MCF 10A (cell line): ENCODE data around the gene PRSS56. TPM values are rescaled to one million over a fixed set of nuclear protein-coding genes. Genes with fewer than 3 reads are reported as not detected.

Experiments
- BruUV-seq: library from RNA; stranded (reverse); fragments of 400-500 nt; replicated peaks from 2 replicates; lab custom pipeline; 2021; lab: Mats Ljungman, UMichigan
- CTCF ChIA-PET: fragments of 300-600 bp; sonication (Branson Sonifier 250); formaldehyde crosslinking; extraction: SDS; loops from one replicate; lab custom pipeline; 2021; ENCODE audit warnings: antibody characterized with exemption, inconsistent platforms; lab: Yijun Ruan, JAX
- POLR2A ChIA-PET: fragments of 300-600, 350-650 bp; sonication (Branson Sonifier 250); formaldehyde crosslinking; extraction: SDS; loops from one replicate; lab custom pipeline; 2020; ENCODE audit warnings: antibody characterized with exemption, inconsistent platforms; lab: Yijun Ruan, JAX
- DNase-seq: peaks from one replicate; pipeline ENCODE4 v3.0.0-alpha.2; 2018; ENCODE audit not compliant: unreplicated experiment
- H3K27ac Mint-ChIP-seq: one replicate; pipeline ENCODE4 v1.8.0; 2022; ENCODE audit warnings: mild to moderate bottlenecking, low read depth, mixed read lengths; ENCODE audit not compliant: unreplicated experiment
- H3K27me3 Mint-ChIP-seq: one replicate; pipeline ENCODE4 v1.8.0; 2022; ENCODE audit warnings: mixed read lengths; ENCODE audit not compliant: insufficient read depth, unreplicated experiment
- H3K36me3 Mint-ChIP-seq: one replicate; pipeline ENCODE4 v1.8.0; 2022; ENCODE audit warnings: mild to moderate bottlenecking, moderate library complexity, mixed read lengths; ENCODE audit not compliant: insufficient read depth, unreplicated experiment
- H3K4me1 Mint-ChIP-seq: one replicate; pipeline ENCODE4 v1.8.0; 2022; ENCODE audit warnings: mixed read lengths; ENCODE audit not compliant: insufficient read depth, unreplicated experiment
- H3K4me3 Mint-ChIP-seq: one replicate; pipeline ENCODE4 v1.8.0; 2022; ENCODE audit warnings: mild to moderate bottlenecking, moderate library complexity, mixed read lengths; ENCODE audit not compliant: unreplicated experiment
- H3K9me3 Mint-ChIP-seq: one replicate; pipeline ENCODE4 v1.8.0; 2022; ENCODE audit warnings: mixed read lengths; ENCODE audit not compliant: unreplicated experiment
- intact Hi-C: fragments of 100-400 bp; cut with micrococcal nuclease; formaldehyde crosslinking; loops from 2 replicates; pipeline ENCODE4 v1.14.1; 2022
- total RNA-seq: library from RNA; stranded (reverse); gene quantifications from 2 replicates; pipeline ENCODE4 v1.2.3, GENCODE V29; 2022
- TF ChIP-seq, protein P1 (sequence below): fragments of 200-600 bp; IDR thresholded peaks from one replicate; pipeline ENCODE4 v1.8.0; 2022; ENCODE audit warnings: antibody characterized with exemption, mild to moderate bottlenecking; ENCODE audit not compliant: unreplicated experiment

Gene PRSS56
- total RNA-seq, 1 experiment from 2014 or later, result not detected

DNA sequence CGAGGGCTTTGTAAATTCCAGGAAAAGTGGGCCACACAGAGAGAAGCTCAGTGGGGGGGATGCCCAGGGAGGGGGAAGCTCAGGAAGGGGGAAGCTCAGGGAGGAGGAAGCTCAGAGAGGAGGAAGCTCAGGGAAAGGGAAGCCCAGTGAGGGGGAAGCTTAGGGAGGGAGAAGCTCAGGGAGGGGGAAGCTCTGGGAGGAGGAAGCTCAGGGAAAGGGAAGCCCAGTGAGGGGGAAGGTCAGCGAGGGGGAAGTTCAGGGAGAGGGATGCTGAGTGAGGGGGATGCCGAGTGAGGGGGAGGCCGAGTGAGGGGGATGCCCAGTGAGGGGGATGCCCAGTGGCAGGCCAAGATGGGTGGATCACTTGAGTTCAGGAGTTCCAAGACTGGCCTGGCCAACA, 18.5 kb downstream of the PRSS56 start:
- Mint-ChIP-seq H3K9me3 (peaks cover 6% of the 10 kb centered on the region), H3K36me3 (peaks cover 6% of the 10 kb centered on the region), H3K4me1 (no peaks in the 10 kb centered on the region), H3K27ac (no peak overlapping the region), H3K4me3 (no peak overlapping the region), H3K27me3 (no peaks in the 10 kb centered on the region)
- ChIA-PET CTCF (interaction anchor here (0.6 kb wide), 1 partner anchor 391 kb away, joined by 3 read pairs; no protein-coding TSS in a partner anchor), POLR2A (interaction anchor here (0.6 to 2.6 kb wide), 3 partner anchors 12 to 669 kb away, joined by 3 to 6 read pairs (median 3); partner anchors contain the start of genes EIF4E2 and TIGD1)
- intact Hi-C loops, result no loop called here
- TF ChIP-seq, protein P1, sequence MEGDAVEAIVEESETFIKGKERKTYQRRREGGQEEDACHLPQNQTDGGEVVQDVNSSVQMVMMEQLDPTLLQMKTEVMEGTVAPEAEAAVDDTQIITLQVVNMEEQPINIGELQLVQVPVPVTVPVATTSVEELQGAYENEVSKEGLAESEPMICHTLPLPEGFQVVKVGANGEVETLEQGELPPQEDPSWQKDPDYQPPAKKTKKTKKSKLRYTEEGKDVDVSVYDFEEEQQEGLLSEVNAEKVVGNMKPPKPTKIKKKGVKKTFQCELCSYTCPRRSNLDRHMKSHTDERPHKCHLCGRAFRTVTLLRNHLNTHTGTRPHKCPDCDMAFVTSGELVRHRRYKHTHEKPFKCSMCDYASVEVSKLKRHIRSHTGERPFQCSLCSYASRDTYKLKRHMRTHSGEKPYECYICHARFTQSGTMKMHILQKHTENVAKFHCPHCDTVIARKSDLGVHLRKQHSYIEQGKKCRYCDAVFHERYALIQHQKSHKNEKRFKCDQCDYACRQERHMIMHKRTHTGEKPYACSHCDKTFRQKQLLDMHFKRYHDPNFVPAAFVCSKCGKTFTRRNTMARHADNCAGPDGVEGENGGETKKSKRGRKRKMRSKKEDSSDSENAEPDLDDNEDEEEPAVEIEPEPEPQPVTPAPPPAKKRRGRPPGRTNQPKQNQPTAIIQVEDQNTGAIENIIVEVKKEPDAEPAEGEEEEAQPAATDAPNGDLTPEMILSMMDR, result no peak
- DNase-seq, result no peak
- no TSS peak for BruUV-seq

DNA sequence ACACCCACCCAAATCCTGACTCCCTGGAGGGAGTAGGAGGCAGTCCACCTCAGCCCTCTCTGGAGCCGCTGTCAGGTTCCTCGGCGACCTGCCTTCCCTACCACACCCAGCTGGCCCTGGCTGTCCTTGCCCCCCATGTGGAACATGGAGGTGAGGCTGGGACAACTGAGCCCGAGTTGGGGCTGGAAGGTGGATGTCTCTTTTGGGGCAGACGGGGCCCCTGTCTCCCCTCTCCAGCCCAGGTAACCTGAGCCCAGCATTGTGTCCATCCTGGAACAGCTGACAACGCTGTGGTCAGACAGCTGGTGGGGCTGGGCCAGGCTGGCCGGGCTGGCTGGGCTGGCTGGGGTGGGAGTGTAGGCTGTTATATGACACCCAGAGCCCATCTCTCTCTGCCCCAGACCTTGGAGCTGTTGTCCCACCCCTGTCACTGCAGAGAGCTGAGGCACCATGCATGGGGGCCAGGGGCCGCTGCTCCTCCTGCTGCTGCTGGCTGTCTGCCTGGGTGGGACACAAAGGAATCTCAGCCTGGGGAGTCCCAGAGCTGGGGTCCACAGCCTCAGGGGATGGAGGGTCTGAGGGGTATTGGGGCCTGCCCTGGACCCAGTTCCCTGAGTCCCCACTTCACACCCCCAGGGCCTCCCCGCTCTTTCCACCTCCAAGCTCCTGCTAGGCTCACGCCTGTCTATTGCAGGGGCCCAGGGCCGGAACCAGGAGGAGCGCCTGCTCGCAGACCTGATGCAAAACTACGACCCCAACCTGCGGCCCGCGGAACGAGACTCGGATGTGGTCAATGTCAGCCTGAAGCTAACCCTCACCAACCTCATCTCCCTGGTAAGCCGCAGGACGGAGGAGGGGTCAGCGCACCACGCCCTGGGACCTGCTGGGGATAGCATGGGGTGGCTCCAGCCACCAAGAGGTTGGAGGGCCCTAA, 19.4 kb downstream of the PRSS56 start, which contains the start of gene CHRNG:
Gene CHRNG (plus strand): TSS at position 395 of the 934 bp plus-strand sequence. CDS start 56 bp downstream, at position 451.
- Mint-ChIP-seq H3K9me3 (peaks cover 6% of the 10 kb centered on the region), H3K36me3 (peaks cover 6% of the 10 kb centered on the region), H3K27ac (no peak within 1 kb of the TSS), H3K4me3 (no peak within 1 kb of the TSS), H3K4me1 (no peaks in the 10 kb centered on the region), H3K27me3 (no peaks in the 10 kb centered on the region)
- intact Hi-C loops, result no loop called here
- DNase-seq, result no peak
- ChIA-PET POLR2A (interaction anchor here (0.6 to 2.6 kb wide), 3 partner anchors 8 to 88 kb away, joined by 3 to 6 read pairs (median 3); partner anchors contain the start of genes EIF4E2 and TIGD1), CTCF (interaction anchor here (0.7 to 1.3 kb wide), 2 partner anchors 100 to 1136 kb away, joined by 3 read pairs; no protein-coding TSS in a partner anchor)
- BruUV-seq, result no TSS peak
- TF ChIP-seq, protein P1, result no peak

DNA sequence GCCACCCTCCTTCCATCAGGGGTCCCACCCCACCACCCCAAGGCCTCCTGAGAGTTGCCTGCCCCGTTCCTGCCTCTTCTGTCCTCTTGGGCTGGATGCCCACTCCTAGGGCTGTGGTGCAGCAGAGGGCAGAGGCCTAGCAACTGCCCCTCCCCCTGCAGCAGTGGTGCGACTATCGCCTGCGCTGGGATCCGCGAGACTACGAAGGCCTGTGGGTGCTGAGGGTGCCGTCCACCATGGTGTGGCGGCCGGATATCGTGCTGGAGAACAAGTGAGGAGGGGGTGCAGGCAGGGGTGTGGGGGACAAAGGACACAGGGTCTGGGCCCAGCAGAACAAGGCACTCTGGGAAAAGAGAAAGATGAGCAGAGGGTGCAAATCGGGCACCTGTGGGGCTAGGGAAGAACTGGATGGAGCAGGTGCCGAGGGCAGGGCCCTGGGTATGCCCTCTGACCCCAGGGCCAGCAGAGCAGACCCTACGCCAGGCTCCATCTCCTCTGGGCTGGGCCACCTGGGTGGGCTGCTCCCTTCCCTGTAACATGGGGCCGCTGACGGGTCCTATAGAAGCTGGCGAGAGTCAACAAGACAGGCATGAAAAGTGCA, 20.4 kb downstream of the PRSS56 start:
- H3K4me3 Mint-ChIP-seq, result no peak overlapping the region
- no peak for DNase-seq
- TF ChIP-seq, protein P1, result no peak
- intact Hi-C loops, result no loop called here
- peaks cover 6% of the 10 kb centered on the region for H3K9me3 Mint-ChIP-seq
- H3K27ac Mint-ChIP-seq, result no peak overlapping the region
- ChIA-PET POLR2A (no interaction called here), CTCF (no interaction called here)
- H3K27me3 Mint-ChIP-seq, result no peaks in the 10 kb centered on the region
- BruUV-seq, result no TSS peak
- H3K4me1 Mint-ChIP-seq, result no peaks in the 10 kb centered on the region
- H3K36me3 Mint-ChIP-seq, result peaks cover 6% of the 10 kb centered on the region
